Stomach (tissue), 9 donors: Measurements from ENCODE around the gene DYNC1I2. TPM values are rescaled to one million over a fixed set of nuclear protein-coding genes. Genes with fewer than 3 reads are reported as not detected.
"Not testable (repeated sequence)": the region's sequence is repeated elsewhere in the genome, so short reads cannot be mapped to it uniquely, and the experiment has no call there.

ENCODE experiments used
- DNase-seq, 2 donors: peaks; one replicate each; pipeline versions ENCODE4 v3.0.0 to v3.0.0-alpha.2; 2013 to 2019
- H3K27ac ChIP-seq, 5 donors: fragments of 200-600 bp in 4 of 5; sonication (generic) in 4 of 5; one replicate each; pipeline ENCODE4 v1.5.1; 2013 to 2019; ENCODE audit warnings: mild to moderate bottlenecking in 1 of 5, moderate library complexity in 1 of 5
- H3K27me3 ChIP-seq, 3 donors: fragments of 200-600 bp; sonication (generic); one replicate each; pipeline ENCODE4 v1.5.1; 2017 to 2019; ENCODE audit warnings: mixed run types in 1 of 3
- H3K36me3 ChIP-seq, 4 donors: fragments of 200-600 bp; sonication (generic); 1 replicate in 3 of 4; 2 replicates in 1 of 4; pipeline ENCODE4 v1.5.1; 2016 to 2019
- H3K4me1 ChIP-seq, 4 donors: fragments of 200-600 bp; sonication (generic); one replicate each; pipeline ENCODE4 v1.5.1; 2016 to 2019
- H3K4me3 ChIP-seq, 4 donors: fragments of 200-600 bp; sonication (generic) in 3 of 4; one replicate each; pipeline ENCODE4 v1.5.1; 2016 to 2019; ENCODE audit warnings: mild to moderate bottlenecking in 1 of 4
- H3K9me3 ChIP-seq, 4 donors: fragments of 200-600 bp; sonication (generic); one replicate each; pipeline ENCODE4 v1.5.1; 2016 to 2019
- CTCF ChIP-seq, 7 experiments: fragments of 450-650 bp in 4 of 7; fragments of 200-600 bp in 3 of 7; sonication (generic) in 3 of 7; IDR thresholded peaks; one replicate each; pipeline ENCODE4 v1.5.1; 2016 to 2019; ENCODE audit warnings: antibody characterized with exemption in 7 of 7, control low read depth in 2 of 7, mild to moderate bottlenecking in 1 of 7
- EP300 ChIP-seq: sonication (generic); formaldehyde crosslinking; IDR thresholded peaks from one replicate; pipeline ENCODE4 v1.6.1; 2017; ENCODE audit warnings: antibody characterized with exemption
- POLR2A ChIP-seq, 4 donors: fragments of 450-650 bp; IDR thresholded peaks; one replicate each; pipeline ENCODE4 v1.6.1; 2016; ENCODE audit warnings: antibody characterized with exemption in 4 of 4, control low read depth in 2 of 4, mild to moderate bottlenecking in 1 of 4, moderate library complexity in 1 of 4
- POLR2AphosphoS5 ChIP-seq, 3 donors: sonication (generic); formaldehyde crosslinking; IDR thresholded peaks; one replicate each; pipeline ENCODE4 v1.6.1; 2016; ENCODE audit warnings: antibody characterized with exemption in 3 of 3
- WGBS, 5 donors: extraction: QIAGEN DNeasy Blood & Tissue Kit in 3 of 5; methylation state at CpG; one replicate each; pipeline versions ENCODE4 v1.1.5 to v1.1.7; 2013 to 2018; 5-methylcytosine and 5-hydroxymethylcytosine counted together
- intact Hi-C: fragments of 100-400 bp; cut with DNase I; formaldehyde crosslinking; loops from one replicate; pipeline ENCODE4 v1.15.1; 2023; ENCODE audit warnings: low total_unique reads
- polyA plus RNA-seq, 3 donors: library from polyadenylated mRNA; stranded (reverse); fragments of 200-250 nt; gene quantifications; one replicate each; pipeline ENCODE4 v1.2.3, GENCODE V29; 2013
- total RNA-seq, 5 donors: library from RNA; depleted of rRNA; stranded (reverse); fragments of >200 nt; gene quantifications; one replicate each; pipeline versions ENCODE4 v1.1.0 to v1.2.3, GENCODE V29; 2014 to 2016
- donor health status: healthy with polysubstance abuse.
- donor health status: Bipolar disorder and iron deficiency.
- donor health status: healthy.

Gene DYNC1I2
- total and polyA plus RNA-seq, 8 donors, result 57.1 to 494 (median 90.5) TPM

GRCh38 chr2:171771463-171771862 is 84.2 kb downstream of the DYNC1I2 start:
- H3K27me3 ChIP-seq, result no peaks in the 10 kb centered on the region
- H3K9me3 ChIP-seq, result peaks cover 0 to 10% (median 0%) of the 10 kb centered on the region in 4 donors
- intact Hi-C loops, result no loop called here
- H3K4me3 ChIP-seq, result no peak overlapping the region
- H3K27ac ChIP-seq, result no peak overlapping the region
- no peaks in the 10 kb centered on the region for H3K4me1 ChIP-seq
- peaks cover 0 to 4% (median 1%) of the 10 kb centered on the region in 4 donors for H3K36me3 ChIP-seq
- DNase-seq, result no peak
- TF ChIP-seq POLR2AphosphoS5 (IDR thresholded peaks at IDR 0.05), result no peak
- no peak for TF ChIP-seq CTCF (IDR thresholded peaks at IDR 0.05)
- TF ChIP-seq POLR2A (IDR thresholded peaks at IDR 0.05), result no peak
- TF ChIP-seq EP300, result no peak

GRCh38 chr2:171772373-171772772 is 85.1 kb downstream of the DYNC1I2 start:
- Histone ChIP-seq H3K27ac (no peak overlapping the region), H3K9me3 (peaks cover 0 to 10% (median 0%) of the 10 kb centered on the region in 4 donors), H3K27me3 (no peaks in the 10 kb centered on the region), H3K4me1 (no peaks in the 10 kb centered on the region), H3K36me3 (peaks cover 0 to 3% (median 0%) of the 10 kb centered on the region in 4 donors), H3K4me3 (no peak overlapping the region)
- DNase-seq, result no peak
- TF ChIP-seq CTCF (IDR thresholded peaks at IDR 0.05) (no peak), POLR2A (IDR thresholded peaks at IDR 0.05) (no peak), POLR2AphosphoS5 (IDR thresholded peaks at IDR 0.05) (no peak), EP300 (no peak)
- intact Hi-C loops, result no loop called here
- 87 to 91% (median 90%) methylated on average over 5 of the region's 5 CpGs for WGBS, 5 donors

DNA sequence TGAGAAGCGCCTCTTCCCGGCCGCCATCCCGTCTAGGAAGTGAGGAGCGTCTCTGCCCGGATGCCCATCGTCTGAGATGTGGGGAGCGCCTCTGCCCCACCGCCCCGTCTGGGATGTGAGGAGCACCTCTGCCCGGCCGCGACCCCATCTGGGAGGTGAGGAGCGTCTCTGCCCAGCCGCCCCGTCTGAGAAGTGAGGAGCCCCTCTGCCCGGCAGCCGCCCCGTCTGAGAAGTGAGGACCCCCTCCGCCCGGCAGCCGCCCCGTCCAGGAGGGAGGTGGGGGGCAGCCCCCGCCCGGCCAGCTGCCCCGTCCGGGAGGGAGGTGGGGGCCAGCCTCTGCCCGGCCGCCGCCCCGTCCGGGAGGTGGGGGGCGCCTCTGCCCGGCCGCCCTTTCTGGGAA is 87.3 kb downstream of the DYNC1I2 start:
- H3K27me3 ChIP-seq, H3K4me1 ChIP-seq, intact Hi-C loops, H3K27ac ChIP-seq, H3K4me3 ChIP-seq, DNase-seq, H3K36me3 ChIP-seq: not testable (repeated sequence)
- 97 to 100% (median 98%) methylated on average over 10 to 33 of the region's 35 CpGs; no CpG with 5 or more reads in 1 of the 5 donors for WGBS, 5 donors
- peaks cover 4 to 21% (median 10%) of the 10 kb centered on the region in 4 donors for H3K9me3 ChIP-seq

DNA sequence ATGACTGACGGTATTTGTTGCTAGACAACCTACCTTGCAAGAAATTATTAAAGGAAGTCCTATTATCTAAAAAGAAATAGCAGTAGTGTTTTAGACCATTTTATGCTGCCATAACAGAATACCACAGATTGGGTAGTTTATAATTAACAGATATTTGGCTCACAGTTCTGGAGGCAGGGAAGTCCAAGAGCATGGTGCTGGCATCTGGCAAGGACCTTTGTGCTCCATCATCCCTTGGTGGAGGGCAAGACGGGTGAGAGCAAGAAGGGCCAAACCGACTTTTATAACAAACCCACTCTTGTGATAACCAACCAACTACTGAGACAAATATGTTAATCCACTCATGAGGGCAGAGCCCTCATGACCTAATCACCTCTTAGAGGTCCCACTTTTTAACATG is 91.2 kb downstream of the DYNC1I2 start:
- Histone ChIP-seq H3K4me1 (no peaks in the 10 kb centered on the region), H3K36me3 (peaks cover 3 to 25% (median 8%) of the 10 kb centered on the region in 4 donors), H3K4me3 (no peak overlapping the region), H3K27me3 (no peaks in the 10 kb centered on the region), H3K9me3 (peaks cover 4 to 14% (median 9%) of the 10 kb centered on the region in 4 donors), H3K27ac (no peak overlapping the region)
- intact Hi-C loops, result no loop called here
- TF ChIP-seq POLR2A (IDR thresholded peaks at IDR 0.05), result no peak
- 96 to 98% (median 97%) methylated on average over 3 of the region's 3 CpGs for WGBS, 5 donors
- DNase-seq, result no peak

DNA sequence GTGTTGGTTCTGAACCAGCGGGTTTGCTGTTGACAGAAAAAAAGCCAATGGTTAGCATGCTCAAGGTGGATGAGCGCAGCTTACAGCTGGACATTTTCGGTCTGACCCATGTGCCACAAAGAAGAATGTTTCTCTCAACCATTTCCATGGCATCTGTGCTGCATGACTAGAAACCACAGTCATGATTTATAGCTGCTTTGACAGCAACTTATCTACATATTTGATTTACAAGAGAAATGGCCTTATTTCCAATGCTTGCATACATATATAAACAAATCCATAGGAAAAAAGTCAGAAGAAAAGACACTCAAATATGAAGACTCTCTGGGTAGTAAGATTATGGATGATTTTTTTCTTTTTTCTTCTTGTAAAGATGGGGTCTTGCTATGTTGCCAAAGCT is 98.2 kb downstream of the DYNC1I2 start:
- Histone ChIP-seq H3K36me3 (peaks cover 14 to 85% (median 68%) of the 10 kb centered on the region in 4 donors), H3K4me3 (no peak overlapping the region), H3K9me3 (no peaks in the 10 kb centered on the region), H3K4me1 (peaks cover 10 to 19% (median 15%) of the 10 kb centered on the region in 4 donors), H3K27ac (no peak overlapping the region), H3K27me3 (no peaks in the 10 kb centered on the region)
- DNase-seq, result no peak
- 75 to 98% (median 95%) methylated on average over 3 of the region's 3 CpGs for WGBS, 5 donors
- intact Hi-C loops, result no loop called here
- no peak for TF ChIP-seq POLR2A (IDR thresholded peaks at IDR 0.05)
- TF ChIP-seq EP300, result no peak
- no peak for TF ChIP-seq POLR2AphosphoS5 (IDR thresholded peaks at IDR 0.05)
- TF ChIP-seq CTCF (IDR thresholded peaks at IDR 0.05), result no peak
